T1000 (cell line): ENCODE data around the gene NAA80.
A peak's percentile ranks its signal among the peaks of the same experiment; 100 is the strongest.

Experiments used
- DNase-seq: peaks from one replicate; lab custom pipeline; 2025; ENCODE audit warnings: mixed read lengths; lab: John Stamatoyannopoulos, UW

Gene NAA80

GRCh38 chr3:50327943-50328691 lies 28.9 kb upstream of the NAA80 start, which contains the start of gene TUSC2:
TSS of gene TUSC2 (minus strand) at chr3:50328223. CDS start at chr3:50328099, 124 bp downstream.
- peak; percentile 94 for DNase-seq

GRCh38 chr3:50327129-50327528 lies 27.9 kb upstream of the NAA80 start:
- no peak for DNase-seq

- DNase-seq, result no peak
Observed at GRCh38 chr3:50326182-50326541, 27.0 kb upstream of the NAA80 start.

GRCh38 chr3:50325497-50326181 lies 26.4 kb upstream of the NAA80 start:
- no peak for DNase-seq

GRCh38 chr3:50325113-50325480 lies 25.9 kb upstream of the NAA80 start:
- DNase-seq, result no peak

- DNase-seq, result peak; percentile 47
Observed at GRCh38 chr3:50324351-50325112, 25.3 kb upstream of the NAA80 start.

GRCh38 chr3:50323614-50324199 lies 24.5 kb upstream of the NAA80 start:
- no peak for DNase-seq

- no peak for DNase-seq
Observed at GRCh38 chr3:50323092-50323600, 23.9 kb upstream of the NAA80 start.

- DNase-seq, result no peak
Observed at GRCh38 chr3:50322386-50323091, 23.3 kb upstream of the NAA80 start, which contains the start of gene HYAL2. TSS of gene HYAL2 (minus strand) at chr3:50322745. CDS start at chr3:50320489, 2,256 bp downstream.

GRCh38 chr3:50322115-50322385 lies 22.8 kb upstream of the NAA80 start:
- DNase-seq, result no peak

GRCh38 chr3:50321336-50322114 lies 22.3 kb upstream of the NAA80 start:
- peak; percentile 87 for DNase-seq

- peak; percentile 73 for DNase-seq
Observed at GRCh38 chr3:50320853-50321335, 21.7 kb upstream of the NAA80 start.

- DNase-seq, result no peak
Observed at GRCh38 chr3:50319894-50320625, 20.9 kb upstream of the NAA80 start.

- DNase-seq, result no peak
Observed at GRCh38 chr3:50319181-50319893, 20.1 kb upstream of the NAA80 start.

- no peak for DNase-seq
Observed at GRCh38 chr3:50318615-50319014, 19.4 kb upstream of the NAA80 start.

GRCh38 chr3:50318163-50318562 lies 19.0 kb upstream of the NAA80 start:
- DNase-seq, result no peak

- no peak for DNase-seq
Observed at GRCh38 chr3:50317300-50317699, 18.1 kb upstream of the NAA80 start.

- peak; percentile 38 for DNase-seq
Observed at GRCh38 chr3:50316657-50317242, 17.5 kb upstream of the NAA80 start.

GRCh38 chr3:50314816-50315215 lies 15.6 kb upstream of the NAA80 start:
- DNase-seq, result no peak
